HG03575 (cell line): Measurements from ENCODE around the gene CLCF1.

Experiments used
- ATAC-seq: cut with Tn5 transposase; IDR thresholded peaks from one replicate; pipeline ENCODE4 v1.9.1; 2021; ENCODE audit not compliant: unreplicated experiment, insufficient number of reproducible peaks, low FRiP score; ENCODE audit errors: extremely low read depth

CLCF1 gene

DNA sequence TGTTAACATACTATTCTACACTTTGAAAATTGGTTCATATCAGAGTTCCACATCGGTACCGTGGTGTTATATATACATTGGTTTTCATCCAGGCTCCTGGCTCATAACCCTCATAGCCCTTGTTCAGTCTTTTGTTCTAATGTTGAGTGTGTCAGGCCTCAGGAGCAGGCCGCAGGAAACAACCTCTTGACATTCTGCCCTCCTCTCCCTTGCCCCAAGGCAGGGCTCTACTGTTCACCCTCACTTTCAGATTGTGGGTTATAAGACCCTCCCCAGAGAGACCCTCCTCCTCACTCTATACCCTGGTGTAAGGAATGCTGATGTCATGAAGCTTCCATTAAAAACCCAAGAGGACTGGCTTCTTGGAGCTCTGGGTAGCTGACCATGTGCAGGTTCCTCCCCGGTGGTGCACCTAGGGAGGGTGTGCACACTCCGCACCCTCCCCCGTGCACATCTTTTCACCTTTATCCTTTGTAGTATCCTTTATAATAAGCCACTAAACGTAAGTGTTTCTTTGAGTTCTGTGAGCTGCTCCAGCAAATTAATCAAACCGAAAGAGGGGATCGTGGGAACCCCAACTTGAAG lies 58.0 kb downstream of the CLCF1 start:
- no peak for ATAC-seq

- ATAC-seq: no peak
These were observed 59.2 kb downstream of the CLCF1 start for GRCh38 chr11:67314218-67314617.
